PFSK-1 (cell line): Measurements from ENCODE around the gene NAA20.

Source experiments
- FOXP2 ChIP-seq: optimal IDR thresholded peaks from 2 replicates; pipeline ENCODE3; 2011; ENCODE audit warnings: borderline replicate concordance, control low read depth, inconsistent platforms; ENCODE audit not compliant: insufficient read depth; ENCODE audit errors: extremely low read length, extremely low read depth
- POLR2AphosphoS5 ChIP-seq: IDR thresholded peaks from 2 replicates; pipeline ENCODE4 v1.6.1; 2012; ENCODE audit warnings: low read depth, mild to moderate bottlenecking, control low read depth, low read length, moderate library complexity
- REST ChIP-seq, 2 experiments: IDR thresholded peaks; 2 replicates each; pipeline versions ENCODE4 v1.6.1 to v1.8.0; 2011 to 2012; ENCODE audit warnings: low read depth in 2 of 2, low read length in 2 of 2, control low read depth in 1 of 2, inconsistent platforms in 1 of 2, mild to moderate bottlenecking in 1 of 2, moderate library complexity in 1 of 2; ENCODE audit not compliant: insufficient read depth in 1 of 2
- SIN3A ChIP-seq: IDR thresholded peaks from 2 replicates; pipeline ENCODE4 v1.6.1; 2012; ENCODE audit warnings: mild to moderate bottlenecking, low read length, moderate library complexity, borderline replicate concordance; ENCODE audit not compliant: insufficient read depth
- TAF1 ChIP-seq: IDR thresholded peaks from 2 replicates; pipeline ENCODE4 v1.6.1; 2012; ENCODE audit warnings: low read length, control low read depth, borderline replicate concordance; ENCODE audit not compliant: insufficient read depth

Gene NAA20

GRCh38 chr20:20076297-20077065 is 59.3 kb downstream of the NAA20 start:
- TF ChIP-seq FOXP2 (no peak), SIN3A (no peak), POLR2AphosphoS5 (no peak), TAF1 (no peak), REST (IDR thresholded peaks at IDR 0.05; ENCODE audit: insufficient read depth in 1 of 2, low read depth in 2 of 2, low read length in 2 of 2) (no peak)

GRCh38 chr20:20078041-20078440 is 60.9 kb downstream of the NAA20 start:
- no peak for TF ChIP-seq SIN3A
- no peak for TF ChIP-seq FOXP2
- no peak for TF ChIP-seq REST (IDR thresholded peaks at IDR 0.05; ENCODE audit: insufficient read depth in 1 of 2, low read depth in 2 of 2, low read length in 2 of 2)
- no peak for TF ChIP-seq POLR2AphosphoS5
- no peak for TF ChIP-seq TAF1

- no peak for TF ChIP-seq FOXP2
Observed at GRCh38 chr20:20079102-20079784, 62.1 kb downstream of the NAA20 start.
